A549 treated with CpdA at 1 μM for 4 hours (cell line): ENCODE results near the gene NPFFR1. TPM values are rescaled to one million over a fixed set of nuclear protein-coding genes. Genes with fewer than 3 reads are reported as not detected.

ENCODE experiments used
- total RNA-seq: library from RNA; stranded (reverse); fragments of 200-300 nt; extraction: Qiagen RNA extraction; gene quantifications from 5 replicates; pipeline ENCODE4 v1.2.3, GENCODE V29; 2022; ENCODE audit warnings: low read depth

NPFFR1 gene, protein sequence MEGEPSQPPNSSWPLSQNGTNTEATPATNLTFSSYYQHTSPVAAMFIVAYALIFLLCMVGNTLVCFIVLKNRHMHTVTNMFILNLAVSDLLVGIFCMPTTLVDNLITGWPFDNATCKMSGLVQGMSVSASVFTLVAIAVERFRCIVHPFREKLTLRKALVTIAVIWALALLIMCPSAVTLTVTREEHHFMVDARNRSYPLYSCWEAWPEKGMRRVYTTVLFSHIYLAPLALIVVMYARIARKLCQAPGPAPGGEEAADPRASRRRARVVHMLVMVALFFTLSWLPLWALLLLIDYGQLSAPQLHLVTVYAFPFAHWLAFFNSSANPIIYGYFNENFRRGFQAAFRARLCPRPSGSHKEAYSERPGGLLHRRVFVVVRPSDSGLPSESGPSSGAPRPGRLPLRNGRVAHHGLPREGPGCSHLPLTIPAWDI
- not detected in 5 replicates for total RNA-seq

DNA sequence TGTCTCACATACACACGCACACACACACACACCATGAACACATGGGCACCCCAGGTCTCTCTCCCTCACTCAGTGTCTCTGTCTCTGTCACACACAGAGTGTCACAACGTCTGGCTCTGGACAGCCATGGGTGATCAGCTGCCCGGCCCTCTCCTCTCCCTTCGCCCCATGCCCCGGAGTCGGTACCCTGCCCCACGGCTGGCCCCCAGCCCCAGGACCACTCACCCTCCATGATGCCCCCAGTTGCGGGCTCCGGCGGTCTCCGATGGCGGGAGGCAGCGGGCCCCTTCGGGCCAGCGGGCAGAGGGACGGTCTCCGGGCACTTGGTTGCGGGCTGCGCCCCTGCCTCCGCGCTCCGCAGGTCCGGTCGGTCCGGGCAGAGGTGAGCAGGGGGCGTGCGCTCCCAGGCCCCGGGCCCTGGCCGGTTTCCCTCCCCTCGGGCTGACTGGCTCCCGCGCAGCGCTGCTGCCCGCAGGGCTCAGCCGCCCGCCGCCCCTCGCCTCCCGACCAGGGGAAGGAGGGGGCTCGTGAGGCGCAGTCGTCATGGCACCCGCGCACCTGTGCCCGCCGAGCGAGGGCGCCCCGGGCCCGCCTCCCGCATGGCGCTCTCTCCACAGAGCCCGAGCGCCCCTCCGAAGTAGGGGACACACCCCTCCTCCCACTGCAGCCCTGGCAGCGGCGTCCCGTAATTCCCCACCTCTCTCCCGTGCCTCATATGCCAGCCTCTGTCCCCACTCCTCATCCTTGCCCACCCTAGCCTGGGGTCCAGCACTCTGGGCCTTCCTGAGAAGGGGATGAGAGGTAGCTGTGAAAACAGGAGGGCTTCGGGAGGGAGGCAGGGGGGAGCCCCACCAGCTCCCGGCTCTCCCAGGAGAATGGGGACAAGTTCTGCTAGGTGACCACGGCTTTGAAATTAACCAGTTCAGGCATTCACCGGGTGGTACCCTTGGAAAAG lies at the start of gene NPFFR1:
NPFFR1 (minus strand) TSS at position 560 of the 955 bp plus-strand sequence; CDS start at position 232, 328 bp downstream.

DNA sequence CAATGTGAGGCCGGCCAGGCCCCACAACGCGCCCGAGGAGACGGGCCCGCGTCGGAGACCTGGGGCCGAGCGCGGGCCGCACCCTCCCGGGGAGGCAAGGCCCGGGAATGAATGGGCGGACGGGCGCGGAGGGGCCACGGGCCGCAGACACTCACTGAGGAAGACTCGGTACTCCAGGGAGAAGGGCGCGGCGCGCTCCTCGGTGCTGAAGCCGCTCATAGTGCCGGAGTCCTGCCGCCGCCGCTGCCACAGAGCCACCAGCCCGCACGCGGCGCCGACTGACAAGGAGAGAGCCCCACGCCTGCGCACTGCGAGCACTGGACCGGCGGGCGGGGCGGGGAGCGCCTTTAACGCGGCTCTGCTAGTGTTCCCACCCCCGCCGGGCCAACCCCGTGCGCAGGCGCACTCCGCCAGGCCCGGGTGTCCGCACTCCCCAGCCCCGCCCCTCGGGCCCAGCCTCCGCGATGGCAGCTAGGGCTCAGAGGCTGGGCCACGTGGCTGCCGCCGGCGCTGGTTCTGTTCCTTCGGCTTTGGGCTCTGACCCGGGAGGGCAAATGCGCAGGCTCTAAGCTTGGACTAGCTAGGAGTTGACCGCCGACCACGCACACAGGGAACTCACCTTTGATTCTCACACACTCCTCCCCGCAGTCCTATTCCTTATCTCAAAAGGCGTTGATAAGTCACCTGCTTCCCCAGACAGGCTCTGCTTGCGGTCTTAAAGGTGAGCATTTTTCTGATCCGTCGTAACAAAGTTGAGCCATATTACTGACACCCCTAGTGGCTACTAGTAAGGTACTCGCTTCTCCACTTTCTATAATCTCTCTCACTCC lies 50.5 kb downstream of the NPFFR1 start, which contains the start of gene PPA1:
PPA1 (minus strand) TSS at position 321 of the 830 bp plus-strand sequence; CDS start at position 219, 102 bp downstream.

Other genes with a start within 250 kb of the NPFFR1 start
- 24.2 to 29.4 TPM (median 28.3 TPM) in 5 replicates for gene MACROH2A2, start 231.2 kb downstream of the NPFFR1 start, total RNA-seq
- gene AIFM2, start 151.2 kb downstream of the NPFFR1 start, total RNA-seq: 30.3 to 37.0 TPM (median 36.3 TPM) in 5 replicates
- 12.6 to 20.3 TPM (median 18.7 TPM) in 5 replicates for gene TYSND1, start 137.3 kb downstream of the NPFFR1 start, total RNA-seq
- 71.7 to 85.4 TPM (median 81.5 TPM) in 5 replicates for gene SAR1A, start 113.5 kb downstream of the NPFFR1 start, total RNA-seq
- 179 to 224 TPM (median 197 TPM) in 5 replicates for gene PPA1, start 50.6 kb downstream of the NPFFR1 start, total RNA-seq
- gene LRRC20, start 98.6 kb upstream of the NPFFR1 start, total RNA-seq: 15.8 to 21.6 TPM (median 17.3 TPM) in 5 replicates
- 12.4 to 16.3 TPM (median 14.8 TPM) in 5 replicates for gene EIF4EBP2, start 120.1 kb upstream of the NPFFR1 start, total RNA-seq
- not detected in 5 replicates for gene NODAL, start 157.7 kb upstream of the NPFFR1 start, total RNA-seq
- gene PALD1, start 194.8 kb upstream of the NPFFR1 start, total RNA-seq: 5.5 to 7.8 TPM (median 6.9 TPM) in 5 replicates